Panc1 (cell line): ENCODE results near the gene ACOT2. TPM values are rescaled to one million over a fixed set of nuclear protein-coding genes. Genes with fewer than 3 reads are reported as not detected.
"Not testable (repeated sequence)": the region's sequence is repeated elsewhere in the genome, so short reads cannot be mapped to it uniquely, and the experiment has no call there.

ENCODE experiments used
- ATAC-seq: fragments of 200-7000 bp; cut with Tn5 transposase; 2 replicates; pipeline ENCODE4 v1.9.1; 2020; ENCODE audit warnings: mild to moderate bottlenecking, moderate library complexity
- BruUV-seq: library from RNA; stranded (reverse); fragments of 400-500 nt; replicated peaks from 2 replicates; lab custom pipeline; 2021; lab: Mats Ljungman, UMichigan
- CTCF ChIA-PET: fragments of 300-600 bp; sonication (Branson Sonifier 250); formaldehyde crosslinking; loops from one replicate; lab custom pipeline; 2022; ENCODE audit warnings: antibody characterized with exemption; lab: Charles Lee
- POLR2A ChIA-PET: fragments of 300-600 bp; sonication (Branson Sonifier 250); formaldehyde crosslinking; loops from one replicate; lab custom pipeline; 2022; ENCODE audit warnings: antibody characterized with exemption; lab: Charles Lee
- DNase-seq: peaks from one replicate; pipeline ENCODE4 v3.0.0-alpha.2; 2010; ENCODE audit warnings: low read depth, low spot score
- H3K27ac ChIP-seq: 2 replicates; pipeline ENCODE4 v1.5.1; 2011; ENCODE audit warnings: mild to moderate bottlenecking, low read length, inconsistent platforms
- H3K27me3 ChIP-seq: fragments of 200-500 bp; sonication (Bioruptor generic); 2 replicates; pipeline ENCODE4 v1.6.0; 2014; ENCODE audit warnings: low read length, inconsistent platforms; ENCODE audit not compliant: control insufficient read depth, insufficient read depth
- H3K36me3 ChIP-seq: fragments of 200-500 bp; sonication (Bioruptor generic); 2 replicates; pipeline ENCODE4 v1.5.1; 2014; ENCODE audit warnings: inconsistent platforms, mild to moderate bottlenecking, low read length, moderate library complexity; ENCODE audit not compliant: control insufficient read depth, insufficient read depth
- H3K4me1 ChIP-seq: 2 replicates; pipeline ENCODE4 v1.5.1; 2011; ENCODE audit warnings: inconsistent platforms, mild to moderate bottlenecking, low read length, moderate library complexity; ENCODE audit not compliant: control insufficient read depth, insufficient read depth
- H3K4me3 ChIP-seq, 2 experiments: 2 replicates each; pipeline ENCODE4 v1.5.1; 2011 to 2012; ENCODE audit warnings: low read depth in 2 of 2, low read length in 2 of 2, mild to moderate bottlenecking in 2 of 2, inconsistent platforms in 1 of 2, moderate library complexity in 1 of 2
- H3K9me3 ChIP-seq: fragments of 200-500 bp; sonication (Bioruptor generic); 2 replicates; pipeline ENCODE4 v1.5.1; 2014; ENCODE audit warnings: low read depth, mild to moderate bottlenecking, inconsistent platforms, low read length, moderate library complexity; ENCODE audit not compliant: control insufficient read depth, insufficient read depth
- POLR2AphosphoS5 ChIP-seq: IDR thresholded peaks from 2 replicates; pipeline ENCODE4 v1.6.1; 2012; ENCODE audit warnings: mild to moderate bottlenecking, low read depth, low read length, moderate library complexity
- REST ChIP-seq, 2 experiments: IDR thresholded peaks; 2 replicates each; pipeline ENCODE4 v1.6.1; 2011 to 2012; ENCODE audit warnings: low read depth in 2 of 2, control low read depth in 1 of 2, low read length in 1 of 2, mild to moderate bottlenecking in 1 of 2, moderate library complexity in 1 of 2; ENCODE audit not compliant: insufficient read depth in 1 of 2
- SIN3A ChIP-seq: IDR thresholded peaks from 2 replicates; pipeline ENCODE4 v1.6.1; 2012; ENCODE audit warnings: low read depth, mild to moderate bottlenecking, low read length, moderate library complexity, borderline replicate concordance; ENCODE audit not compliant: insufficient read depth
- TCF7L2 ChIP-seq: IDR thresholded peaks from 2 replicates; pipeline ENCODE4 v1.6.1; 2011; ENCODE audit warnings: mild to moderate bottlenecking, low read depth, low read length, inconsistent platforms
- in situ Hi-C: cut with HindIII; loops from 2 replicates; pipeline ENCODE4 v1.10.0; 2016; ENCODE audit warnings: low sequenced_read_pairs, low pct_unique_long_range_greater_than_20kb
- intact Hi-C: fragments of 100-400 bp; cut with micrococcal nuclease; formaldehyde crosslinking; loops from one replicate; pipeline ENCODE4 v1.10.0; 2022; ENCODE audit not compliant: unreplicated experiment
- total RNA-seq: library from RNA; stranded (reverse); gene quantifications from one replicate; pipeline ENCODE4 v1.2.1, GENCODE V29; 2021; ENCODE audit not compliant: unreplicated experiment
- TF ChIP-seq, protein P1 (sequence below): fragments of 450-650 bp; IDR thresholded peaks from 2 replicates; pipeline ENCODE4 v1.5.1; 2017; ENCODE audit warnings: mild to moderate bottlenecking

The ACOT2 gene
- total RNA-seq, 1 experiment from 2014 or later = 24.9 TPM

DNA sequence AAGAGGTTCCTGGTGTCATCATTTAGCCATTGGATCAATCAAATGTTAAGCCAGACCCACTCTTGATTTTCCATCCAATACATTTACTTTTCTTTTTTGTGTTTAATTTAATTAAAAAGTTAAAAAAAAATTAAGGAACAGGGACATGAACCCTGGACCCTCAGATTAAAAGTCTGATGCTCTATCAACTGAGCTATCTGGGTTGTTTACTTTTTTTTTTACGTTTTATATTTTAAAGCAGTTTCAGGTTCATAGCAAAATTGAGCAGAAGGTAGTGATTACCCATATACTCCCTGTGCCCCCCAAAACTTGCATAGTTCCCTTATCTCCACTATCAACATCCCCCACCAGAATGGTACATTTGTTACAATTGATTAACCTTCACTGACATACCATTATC lies 19.7 kb downstream of the ACOT2 start:
- ChIA-PET POLR2A (no interaction called here), CTCF (no interaction called here)
- Histone ChIP-seq H3K4me1 (no peaks in the 10 kb centered on the region), H3K27ac (no peak overlapping the region), H3K27me3 (no peaks in the 10 kb centered on the region), H3K4me3 (no peak overlapping the region), H3K36me3 (no peaks in the 10 kb centered on the region), H3K9me3 (no peaks in the 10 kb centered on the region)
- no peak for DNase-seq
- intact Hi-C loops = no loop called here
- in situ Hi-C loops = no loop called here
- BruUV-seq = no TSS peak
- no peak for ATAC-seq
- TF ChIP-seq, protein P1, sequence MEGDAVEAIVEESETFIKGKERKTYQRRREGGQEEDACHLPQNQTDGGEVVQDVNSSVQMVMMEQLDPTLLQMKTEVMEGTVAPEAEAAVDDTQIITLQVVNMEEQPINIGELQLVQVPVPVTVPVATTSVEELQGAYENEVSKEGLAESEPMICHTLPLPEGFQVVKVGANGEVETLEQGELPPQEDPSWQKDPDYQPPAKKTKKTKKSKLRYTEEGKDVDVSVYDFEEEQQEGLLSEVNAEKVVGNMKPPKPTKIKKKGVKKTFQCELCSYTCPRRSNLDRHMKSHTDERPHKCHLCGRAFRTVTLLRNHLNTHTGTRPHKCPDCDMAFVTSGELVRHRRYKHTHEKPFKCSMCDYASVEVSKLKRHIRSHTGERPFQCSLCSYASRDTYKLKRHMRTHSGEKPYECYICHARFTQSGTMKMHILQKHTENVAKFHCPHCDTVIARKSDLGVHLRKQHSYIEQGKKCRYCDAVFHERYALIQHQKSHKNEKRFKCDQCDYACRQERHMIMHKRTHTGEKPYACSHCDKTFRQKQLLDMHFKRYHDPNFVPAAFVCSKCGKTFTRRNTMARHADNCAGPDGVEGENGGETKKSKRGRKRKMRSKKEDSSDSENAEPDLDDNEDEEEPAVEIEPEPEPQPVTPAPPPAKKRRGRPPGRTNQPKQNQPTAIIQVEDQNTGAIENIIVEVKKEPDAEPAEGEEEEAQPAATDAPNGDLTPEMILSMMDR = no peak
- TF ChIP-seq TCF7L2 = no peak
- TF ChIP-seq POLR2AphosphoS5 = no peak
- TF ChIP-seq REST (IDR thresholded peaks at IDR 0.05; ENCODE audit: insufficient read depth in 1 of 2, low read depth in 2 of 2, low read length in 1 of 2) = no peak
- TF ChIP-seq SIN3A = no peak

- intact Hi-C loops = no loop called here
- H3K4me1 ChIP-seq = no peaks in the 10 kb centered on the region
- no peaks in the 10 kb centered on the region for H3K9me3 ChIP-seq
- no peak overlapping the region for H3K4me3 ChIP-seq
- ChIA-PET CTCF (no interaction called here), POLR2A (no interaction called here)
- in situ Hi-C loops = no loop called here
- ATAC-seq = no peak
- DNase-seq = no peak
- no TSS peak for BruUV-seq
- no peaks in the 10 kb centered on the region for H3K27me3 ChIP-seq
- H3K27ac ChIP-seq = no peak overlapping the region
- no peak for TF ChIP-seq TCF7L2
- no peak for TF ChIP-seq POLR2AphosphoS5
- no peak for TF ChIP-seq SIN3A
- TF ChIP-seq, protein P1 = no peak
- TF ChIP-seq REST (IDR thresholded peaks at IDR 0.05; ENCODE audit: insufficient read depth in 1 of 2, low read depth in 2 of 2, low read length in 1 of 2) = no peak
- H3K36me3 ChIP-seq = no peaks in the 10 kb centered on the region
Measured at GRCh38 chr14:73589116-73589515, 20.1 kb downstream of the ACOT2 start.

DNA sequence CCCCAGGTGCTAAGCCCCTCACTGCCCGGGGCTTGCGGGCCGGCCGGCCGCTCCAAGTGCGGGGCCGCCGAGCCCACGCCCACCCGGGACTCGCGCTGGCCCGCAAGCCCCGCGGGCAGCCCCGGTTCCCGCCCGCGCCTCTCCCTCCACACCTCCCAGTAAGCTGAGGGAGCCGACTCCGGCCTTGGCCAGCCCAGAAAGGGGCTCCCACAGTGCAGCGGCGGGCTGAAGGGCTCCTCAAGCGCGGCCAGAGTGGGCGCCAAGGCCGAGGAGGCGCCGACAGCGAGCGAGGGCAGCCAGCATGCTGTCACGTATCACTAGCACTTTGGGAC lies 21.6 kb downstream of the ACOT2 start:
- CTCF ChIA-PET, POLR2A ChIA-PET, H3K4me1 ChIP-seq, H3K4me3 ChIP-seq, H3K27me3 ChIP-seq, intact Hi-C loops, H3K9me3 ChIP-seq, H3K36me3 ChIP-seq, H3K27ac ChIP-seq, BruUV-seq, in situ Hi-C loops, ATAC-seq, DNase-seq: not testable (repeated sequence)
